Right lung (tissue), 10 donors: ENCODE data around the gene SCTR. TPM values are rescaled to one million over a fixed set of nuclear protein-coding genes. Genes with fewer than 3 reads are reported as not detected.

ENCODE experiments used
- DNase-seq, 2 donors: peaks; one replicate each; pipeline ENCODE4 v3.0.0-alpha.2; 2013
- long read RNA-seq, 8 donors: transcript quantifications; one replicate each; lab custom pipeline, GENCODE V29; 2026
- polyA plus RNA-seq, 5 donors: library from polyadenylated mRNA; unstranded; fragments of 120-200 nt; gene quantifications; one replicate each; pipeline versions ENCODE4 v1.2.1 to v1.2.3, GENCODE V29; 2013; ENCODE audit warnings: inconsistent platforms in 1 of 5, low replicate concordance in 1 of 5; ENCODE audit not compliant: insufficient read length in 5 of 5, insufficient read depth in 1 of 5

SCTR gene
- 1 to 10 TPM; 1.4 to 9.7 (median 6.4) TPM for polyA plus RNA-seq
- long read RNA-seq, donor 1, partial matches to known transcripts = 6 of 6 reads
- long read RNA-seq, donor 1, other reads (novel, unspliced or antisense) = 0 of 6 reads
- long read RNA-seq, donor 2 = 0 reads
- long read RNA-seq, donor 3 = 0 reads
- long read RNA-seq, donor 4, partial matches to known transcripts = 0 of 1 reads
- long read RNA-seq, donor 4, other reads (novel, unspliced or antisense) = 0 of 1 reads
- long read RNA-seq, donor 5, partial matches to known transcripts = 17 of 17 reads
- long read RNA-seq, donor 5, other reads (novel, unspliced or antisense) = 0 of 17 reads
- long read RNA-seq, donor 6, partial matches to known transcripts = 9 of 9 reads
- long read RNA-seq, donor 6, other reads (novel, unspliced or antisense) = 0 of 9 reads
- long read RNA-seq, donor 7 = 0 reads
- long read RNA-seq, donor 8 = 0 reads

GRCh38 chr2:119523952-119524694 lies at the start of gene SCTR:
Gene SCTR (minus strand): TSS chr2:119524483. CDS start chr2:119524226, 257 bp downstream.
- DNase-seq = no peak

DNA sequence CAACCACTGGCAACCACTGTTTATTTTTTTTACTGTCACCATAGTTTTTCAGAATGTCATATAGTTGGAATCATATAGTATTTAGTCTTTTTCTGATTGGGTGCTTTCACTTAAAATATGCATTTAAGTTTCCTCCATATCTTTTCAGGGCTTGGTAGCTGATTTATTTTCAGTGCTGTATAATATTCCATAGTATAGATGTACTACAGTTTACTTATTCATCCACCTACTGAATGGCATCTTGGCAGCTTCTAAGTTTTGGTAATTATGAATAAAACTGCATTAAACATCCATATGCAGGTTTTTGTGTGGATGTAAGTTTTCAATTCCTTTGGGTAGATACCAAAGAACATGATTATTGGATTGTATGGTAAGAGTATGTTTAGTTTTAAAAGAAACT lies 43.0 kb upstream of the SCTR start:
- no peak for DNase-seq

- peak; percentile 54 to 67 for DNase-seq
Observed at GRCh38 chr2:119565481-119565880, 41.2 kb upstream of the SCTR start.

GRCh38 chr2:119553687-119554344 lies 29.5 kb upstream of the SCTR start:
- DNase-seq = no peak

- DNase-seq = no peak
Observed at GRCh38 chr2:119552902-119553301, 28.6 kb upstream of the SCTR start.

DNA sequence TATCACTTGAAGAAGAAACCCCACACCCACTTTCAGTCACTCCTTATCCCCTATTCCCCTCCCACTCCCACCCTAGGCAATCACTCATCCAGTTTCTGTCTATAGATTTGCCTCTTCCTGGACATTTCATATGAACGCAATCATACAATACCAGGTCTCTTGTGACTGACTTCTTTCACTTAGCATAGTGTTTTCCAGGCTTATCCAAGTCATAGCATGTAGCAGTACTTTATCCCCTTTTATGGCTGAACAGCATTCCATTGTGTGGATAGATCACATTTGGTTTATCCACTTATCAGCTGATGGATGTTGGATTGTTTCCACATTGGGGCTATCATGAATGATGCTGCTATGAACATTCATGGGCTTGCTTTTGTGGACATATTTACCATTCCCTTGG lies 26.6 kb upstream of the SCTR start:
- no peak for DNase-seq

- DNase-seq = no peak
Observed at GRCh38 chr2:119550346-119550745, 26.1 kb upstream of the SCTR start.

DNA sequence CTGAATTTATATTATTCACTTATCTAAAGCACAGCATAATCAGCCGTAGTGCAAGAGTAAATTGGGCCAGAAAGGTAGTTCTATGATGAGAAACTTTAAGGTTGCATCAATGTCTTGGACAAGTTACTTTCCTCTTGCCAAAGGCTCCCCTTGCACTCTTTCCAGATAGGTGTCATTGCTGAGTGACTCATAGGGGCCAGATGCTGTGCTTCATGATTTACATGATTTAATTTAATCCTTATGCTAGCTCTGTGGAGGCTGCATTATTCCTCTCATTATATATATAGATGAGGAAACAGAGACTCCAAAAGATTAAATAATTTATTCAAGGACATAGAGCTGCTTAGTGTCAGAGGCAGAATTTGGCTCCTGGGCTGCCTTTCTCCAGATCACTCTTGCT lies 25.0 kb upstream of the SCTR start:
- DNase-seq = no peak

GRCh38 chr2:119548516-119549120 lies 24.3 kb upstream of the SCTR start:
- no peak for DNase-seq

GRCh38 chr2:119546447-119546767 lies 22.1 kb upstream of the SCTR start:
- peak; percentile 73 to 76 for DNase-seq

GRCh38 chr2:119545754-119546446 lies 21.6 kb upstream of the SCTR start:
- DNase-seq = no peak

- no peak for DNase-seq
Observed at GRCh38 chr2:119544939-119545475, 20.7 kb upstream of the SCTR start.

GRCh38 chr2:119544075-119544938 lies 20.0 kb upstream of the SCTR start, which contains the start of gene CFAP221:
Gene CFAP221 (plus strand): TSS chr2:119544449. CDS start chr2:119546132, 1,683 bp downstream.
- DNase-seq = peak; percentile 85

DNA sequence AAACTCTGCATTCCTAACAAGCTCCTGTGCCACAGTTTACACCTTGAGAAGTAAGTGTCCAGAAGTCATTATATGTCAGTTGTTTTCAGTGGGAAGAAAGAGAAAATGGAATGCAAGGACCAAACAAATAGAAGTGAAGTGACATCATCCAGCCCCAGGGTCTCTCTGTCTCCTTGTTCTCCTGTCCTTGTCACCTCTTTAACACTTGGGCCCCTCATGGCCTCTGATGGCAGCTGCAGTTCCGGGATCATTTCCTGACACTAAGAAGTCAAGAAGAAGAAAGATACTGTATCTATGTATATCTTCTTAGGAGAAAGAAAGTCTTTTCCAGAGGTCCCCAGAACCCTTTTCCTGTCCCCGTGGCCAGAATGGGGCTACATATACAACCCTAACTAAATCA lies 17.2 kb upstream of the SCTR start:
- DNase-seq = no peak

DNA sequence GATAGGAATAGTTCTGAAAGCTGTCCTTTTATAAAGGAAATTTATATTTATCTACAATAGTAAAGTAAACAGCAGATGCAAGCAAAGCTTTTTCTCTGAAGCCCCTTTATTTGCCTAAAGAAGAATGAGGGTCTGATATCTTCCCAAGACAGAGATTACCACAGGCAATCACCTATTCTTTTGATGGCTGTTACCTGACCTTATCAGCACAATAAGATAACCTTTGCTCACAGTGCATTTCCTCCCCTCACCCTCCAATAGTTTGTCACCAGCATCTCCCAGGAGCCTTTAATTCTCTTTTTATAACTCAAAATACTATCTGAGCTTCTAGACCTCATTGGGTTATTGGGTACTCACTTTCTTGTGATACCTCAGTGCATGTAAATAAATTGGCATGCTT lies 13.5 kb upstream of the SCTR start:
- DNase-seq = no peak

GRCh38 chr2:119536707-119537106 lies 12.4 kb upstream of the SCTR start:
- DNase-seq = no peak

- no peak for DNase-seq
Observed at GRCh38 chr2:119536211-119536610, 11.9 kb upstream of the SCTR start.

DNA sequence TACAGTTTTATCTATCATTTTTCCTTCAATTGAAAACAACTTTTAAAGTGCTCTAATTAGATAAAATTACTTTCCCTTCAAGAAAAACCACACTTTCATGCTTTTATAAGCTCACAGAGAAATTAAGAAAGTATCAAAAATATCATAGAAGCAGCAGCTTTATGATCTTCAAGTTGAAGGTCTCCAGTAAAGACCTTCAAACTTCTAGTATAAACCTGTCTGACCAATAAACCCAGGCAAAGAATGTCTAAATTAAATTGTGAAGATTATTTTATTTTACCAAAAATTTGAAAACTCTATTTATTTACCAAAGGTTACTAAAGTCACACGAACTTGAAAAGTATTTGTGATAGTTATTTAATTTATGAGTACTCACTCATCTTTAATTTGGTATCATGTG lies 9.3 kb upstream of the SCTR start:
- no peak for DNase-seq

- DNase-seq = no peak
Observed at GRCh38 chr2:119531292-119531691, 7.0 kb upstream of the SCTR start.

GRCh38 chr2:119527999-119528398 lies 3.7 kb upstream of the SCTR start:
- no peak for DNase-seq
